HG02938 (cell line): ENCODE measurements around the gene TSGA10IP.

Source experiments
- ATAC-seq: cut with Tn5 transposase; IDR thresholded peaks from one replicate; pipeline ENCODE4 v1.9.1; 2021; ENCODE audit warnings: mild to moderate bottlenecking, moderate library complexity; ENCODE audit not compliant: unreplicated experiment

TSGA10IP gene

DNA sequence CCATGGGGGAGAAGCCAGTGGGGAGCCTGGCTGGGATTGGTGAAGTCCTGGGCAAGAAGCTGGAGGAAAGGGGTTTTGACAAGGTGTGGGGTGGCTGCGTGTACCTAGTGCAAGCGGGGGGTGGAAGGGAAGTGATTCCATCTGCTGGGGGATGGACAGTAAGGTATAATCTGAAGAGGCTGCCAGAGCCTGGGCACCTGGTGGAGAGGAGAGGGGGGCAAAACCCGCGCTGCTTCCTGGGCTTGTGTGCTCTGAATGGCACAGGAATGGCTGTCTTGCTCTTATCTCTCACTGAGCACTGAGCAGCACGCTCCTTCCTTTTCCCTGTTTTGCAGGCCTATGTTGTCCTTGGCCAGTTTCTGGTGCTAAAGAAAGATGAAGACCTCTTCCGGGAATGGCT lies 58.0 kb downstream of the TSGA10IP start:
- ATAC-seq: no peak

DNA sequence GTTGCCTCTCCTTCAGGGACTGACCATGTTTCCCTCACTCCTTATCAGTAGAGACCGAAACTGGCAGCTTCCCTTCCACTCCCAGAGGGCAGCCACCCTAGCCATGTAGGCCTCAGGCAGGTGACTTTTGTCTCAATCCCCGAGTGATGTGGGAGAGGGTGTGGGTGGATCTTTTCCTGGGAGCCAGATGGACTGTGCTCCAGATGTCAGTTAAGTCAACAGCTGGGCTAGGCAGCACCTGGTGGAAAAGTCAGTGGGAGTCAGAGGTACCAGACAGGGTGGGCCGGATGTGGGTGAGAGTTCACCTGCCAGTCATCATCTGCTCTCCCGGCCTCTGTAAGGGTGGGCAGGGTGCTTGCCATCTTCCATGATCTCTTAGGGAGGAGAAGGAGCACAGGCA lies 58.9 kb downstream of the TSGA10IP start:
- no peak for ATAC-seq

DNA sequence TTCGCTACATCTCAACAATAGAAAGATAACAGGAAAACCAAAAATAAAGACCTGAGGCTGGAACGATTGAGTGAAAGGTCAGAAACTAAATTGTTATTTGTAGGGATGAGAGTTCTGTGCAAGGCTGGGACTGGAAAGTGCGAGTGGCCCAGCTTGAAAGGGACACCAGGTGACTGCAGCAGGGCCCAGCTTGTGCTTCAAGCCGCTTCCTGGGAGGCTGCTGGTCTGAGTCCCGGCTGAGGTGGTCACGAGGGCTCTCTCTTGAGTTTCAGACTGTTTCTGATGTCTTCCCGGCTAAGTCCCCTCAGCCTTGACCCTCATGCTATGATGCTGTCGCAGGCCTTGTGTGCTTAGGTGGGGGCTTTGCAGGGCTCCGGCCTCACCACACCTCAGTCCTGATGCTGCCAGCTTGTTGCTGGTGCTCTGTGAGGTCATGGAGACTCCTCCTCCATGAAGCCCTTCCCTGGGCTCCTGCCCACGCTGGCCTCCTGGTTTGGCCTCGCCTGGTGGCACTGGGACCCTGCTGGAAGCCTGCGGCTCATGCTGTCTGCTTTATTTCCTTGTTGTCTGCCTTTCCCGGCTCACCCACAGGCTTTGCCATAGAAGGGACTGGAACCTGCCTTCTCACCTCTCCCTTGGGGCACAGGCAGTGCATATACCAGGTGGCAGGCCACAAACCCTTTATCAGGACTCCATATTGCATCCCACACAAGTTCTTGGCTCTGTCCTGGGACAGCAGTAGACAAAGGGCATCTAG lies 61.0 kb downstream of the TSGA10IP start:
- no peak for ATAC-seq

DNA sequence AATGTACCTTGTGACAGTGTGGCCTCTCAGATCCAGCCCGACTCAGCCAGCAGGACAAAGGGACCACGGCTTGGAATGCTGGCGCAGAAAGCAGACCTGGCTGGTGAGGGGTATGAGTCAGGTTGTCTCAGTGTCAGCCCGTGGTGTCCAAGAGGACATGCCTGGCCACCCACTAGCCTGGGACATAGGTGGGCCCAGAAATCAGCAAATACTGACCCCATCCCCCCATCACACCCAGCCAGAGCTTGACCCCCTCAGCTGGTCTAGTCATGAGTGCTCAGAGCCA lies 61.6 kb downstream of the TSGA10IP start:
- no peak for ATAC-seq

DNA sequence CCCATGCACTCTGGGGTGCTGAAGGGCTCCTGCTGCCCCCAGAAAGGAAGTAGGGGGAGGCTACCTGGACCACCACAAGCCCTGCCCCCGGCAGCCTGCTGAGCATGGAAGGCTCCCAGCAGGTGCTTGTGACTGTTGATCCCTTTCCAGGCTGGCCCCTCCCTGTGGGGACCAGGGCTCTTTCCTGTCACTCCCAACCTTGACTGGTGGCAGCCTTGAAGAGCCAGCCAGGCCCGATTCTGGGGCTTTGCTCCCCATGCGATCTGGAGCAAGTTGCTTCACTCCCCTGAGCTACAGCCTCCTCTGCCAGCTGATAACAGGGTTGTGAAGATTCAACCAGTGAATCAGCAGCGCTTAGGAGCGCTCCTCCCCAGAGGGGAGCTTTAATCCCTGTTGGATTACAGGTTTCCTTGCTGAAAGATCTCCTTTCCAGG lies 61.9 kb downstream of the TSGA10IP start:
- no peak for ATAC-seq

DNA sequence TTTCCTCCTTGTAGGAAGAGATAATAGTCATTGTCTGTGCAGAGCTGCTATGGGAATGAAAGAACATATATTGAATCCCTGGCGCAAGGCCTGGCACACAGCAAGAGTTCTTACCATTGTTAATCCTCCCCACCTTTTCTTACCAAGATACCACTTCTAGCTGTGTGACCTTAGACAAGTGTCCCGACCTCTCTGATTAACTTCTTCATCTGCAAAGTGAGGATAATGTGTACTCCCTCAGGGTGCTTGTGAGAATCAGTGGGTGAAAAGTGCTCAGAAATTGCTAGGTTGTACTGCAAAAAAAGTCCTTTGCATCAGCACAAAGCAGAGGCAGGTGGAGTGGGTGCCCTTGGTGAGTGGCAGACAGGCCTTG lies 62.8 kb downstream of the TSGA10IP start:
- no peak for ATAC-seq

DNA sequence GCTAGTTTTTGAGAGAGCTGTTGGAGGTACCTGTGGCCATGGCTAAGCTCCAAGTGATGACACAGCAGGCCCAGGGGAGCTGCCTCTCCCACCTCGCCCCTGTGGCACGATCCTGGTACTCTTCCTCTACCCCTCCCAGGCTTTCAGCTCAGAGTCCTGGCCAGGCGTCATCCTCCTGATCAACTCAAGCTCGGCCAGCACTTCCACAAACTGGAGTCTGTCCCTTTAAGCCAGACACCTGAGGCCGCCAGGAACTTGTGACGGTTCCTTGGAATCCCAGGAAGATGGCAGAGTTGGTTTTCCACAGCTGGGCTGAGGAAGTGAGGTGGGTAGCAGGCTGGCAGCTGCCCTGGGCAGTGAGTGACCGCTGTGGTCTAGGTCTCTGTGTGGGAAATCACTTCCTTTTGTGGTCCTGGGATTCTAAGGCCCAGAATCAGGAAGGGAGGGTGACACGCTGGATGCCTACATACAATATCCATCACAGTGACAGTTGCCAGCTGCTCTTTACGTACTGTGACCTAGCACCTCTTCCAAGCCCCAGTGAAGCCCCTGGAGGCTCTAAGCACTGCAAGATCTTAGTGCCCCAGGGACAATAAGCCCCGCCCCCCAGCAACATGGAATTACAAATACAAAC lies 63.3 kb downstream of the TSGA10IP start:
- ATAC-seq: no peak
